NCI-H345 treated with DMSO at 0.1 percent for 48 hours (cell line): ENCODE data around the gene PIP4K2A.
"Not testable (repeated sequence)": the region's sequence is repeated elsewhere in the genome, so short reads cannot be mapped to it uniquely, and the experiment has no call there.

Source experiments
- DNase-seq: peaks from one replicate; lab custom pipeline; 2025; ENCODE audit not compliant: unreplicated experiment; lab: John Stamatoyannopoulos, UW

Gene PIP4K2A

GRCh38 chr10:22527520-22527919 lies 186.9 kb downstream of the PIP4K2A start:
- DNase-seq = no peak

- DNase-seq = not testable (repeated sequence)
These were observed 190.0 kb downstream of the PIP4K2A start for GRCh38 chr10:22524333-22524732.

- not testable (repeated sequence) for DNase-seq
These were observed 193.7 kb downstream of the PIP4K2A start for GRCh38 chr10:22520645-22521044.

GRCh38 chr10:22518167-22518724 lies 196.1 kb downstream of the PIP4K2A start:
- no peak for DNase-seq

GRCh38 chr10:22515009-22515408 lies 199.4 kb downstream of the PIP4K2A start:
- no peak for DNase-seq

- not testable (repeated sequence) for DNase-seq
These were observed 200.0 kb downstream of the PIP4K2A start for GRCh38 chr10:22514414-22514758.

- DNase-seq = not testable (repeated sequence)
These were observed 200.6 kb downstream of the PIP4K2A start for GRCh38 chr10:22513483-22514413.

GRCh38 chr10:22512015-22512414 lies 202.4 kb downstream of the PIP4K2A start:
- not testable (repeated sequence) for DNase-seq

GRCh38 chr10:22508214-22508613 lies 206.2 kb downstream of the PIP4K2A start:
- not testable (repeated sequence) for DNase-seq

- DNase-seq = no peak
These were observed 208.3 kb downstream of the PIP4K2A start for GRCh38 chr10:22505911-22506685.

GRCh38 chr10:22504766-22505165 lies 209.6 kb downstream of the PIP4K2A start:
- no peak for DNase-seq

- no peak for DNase-seq
These were observed 210.9 kb downstream of the PIP4K2A start for GRCh38 chr10:22503315-22504088.

- DNase-seq = no peak
These were observed 212.5 kb downstream of the PIP4K2A start for GRCh38 chr10:22501863-22502262.

GRCh38 chr10:22501413-22501812 lies 213.0 kb downstream of the PIP4K2A start:
- DNase-seq = no peak

- DNase-seq = no peak
These were observed 213.6 kb downstream of the PIP4K2A start for GRCh38 chr10:22500656-22501340.

GRCh38 chr10:22499973-22500372 lies 214.4 kb downstream of the PIP4K2A start:
- DNase-seq = not testable (repeated sequence)

GRCh38 chr10:22495396-22495795 lies 219.0 kb downstream of the PIP4K2A start:
- DNase-seq = no peak

- no peak for DNase-seq
These were observed 220.4 kb downstream of the PIP4K2A start for GRCh38 chr10:22494007-22494406.

- no peak for DNase-seq
These were observed 222.3 kb downstream of the PIP4K2A start for GRCh38 chr10:22491931-22492615.

- no peak for DNase-seq
These were observed 222.9 kb downstream of the PIP4K2A start for GRCh38 chr10:22491480-22491879.
